Left cardiac atrium (tissue), 4 donors: Measurements from ENCODE around the gene MAGOHB. TPM values are rescaled to one million over a fixed set of nuclear protein-coding genes. Genes with fewer than 3 reads are reported as not detected.
"Not testable (repeated sequence)": the region's sequence is repeated elsewhere in the genome, so short reads cannot be mapped to it uniquely, and the experiment has no call there.

Experiments used
- ATAC-seq, 2 donors: fragments of 200-7000 bp; cut with Tn5 transposase; one replicate each; pipeline ENCODE4 v1.9.1; 2020; ENCODE audit warnings: mild to moderate bottlenecking in 2 of 2, moderate library complexity in 2 of 2
- DNase-seq: peaks from one replicate; pipeline ENCODE4 v3.0.0-alpha.2; 2020
- intact Hi-C, 2 donors: fragments of 100-400 bp; cut with DNase I; formaldehyde crosslinking; loops; one replicate each; pipeline versions ENCODE4 v1.14.1 to v1.15.1; 2022 to 2023
- total RNA-seq, 2 donors: library from RNA; stranded (reverse); fragmentation: NEBNext Ultra II Directional; extraction: Animal tissue kit (Norgen Biotek cat#: 25700); gene quantifications; one replicate each; pipeline ENCODE4 v1.2.1, GENCODE V29; 2021
- donor health status: DM: no; HTN: yes; CAD: no.
- donor health status: DM: no; HTN: yes; CAD: no; lungs with severe emphysema.
- donor health status: DM: yes; HTN: yes; CAD: no.
- donor health status: Dilated cardiomyopathy.

MAGOHB gene
- total RNA-seq, 2 donors from 2014 or later, result 13.6 to 18.4 TPM

- no peak for DNase-seq
- no peak for ATAC-seq
- intact Hi-C loops, result loop anchor here in 1 of 2 donors (2.0 to 10.0 kb wide), 2 partner anchors 107 to 133 kb away; partner anchors contain the start of gene YBX3
Observed at GRCh38 chr12:10617863-10618262, 4.5 kb upstream of the MAGOHB start.

- ATAC-seq (no peak), DNase-seq (no peak)
- intact Hi-C loops, result loop anchor here in 1 of 2 donors (10.0 kb wide), 1 partner anchor 109 kb away; the partner anchor contains the start of gene YBX3
Observed at GRCh38 chr12:10615532-10615931, 2.1 kb upstream of the MAGOHB start.

DNA sequence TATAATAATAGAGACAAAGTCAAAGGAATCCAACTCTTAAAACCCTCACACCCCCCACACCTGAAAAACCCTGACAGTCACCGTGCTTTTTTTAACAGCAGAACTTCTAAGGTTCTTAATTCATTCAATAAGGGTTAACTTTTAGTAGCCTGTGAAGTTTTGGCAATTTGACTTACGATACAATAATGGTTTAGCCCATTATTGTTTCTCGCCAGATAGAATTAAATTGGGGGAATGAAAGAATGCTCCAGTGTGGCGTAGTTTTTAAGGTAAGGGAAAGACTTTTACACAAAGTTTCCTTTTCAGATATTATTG lies 604 bp upstream of the MAGOHB start:
- intact Hi-C loops, result loop anchor here in 1 of 2 donors (10.0 kb wide), 1 partner anchor 111 kb away; the partner anchor contains the start of gene YBX3
- no peak for ATAC-seq
- no peak for DNase-seq

- ATAC-seq (peak in 1 of 2 donors; percentile 5), DNase-seq (no peak)
- intact Hi-C loops, result loop anchor here in 1 of 2 donors (10.0 kb wide), 1 partner anchor 112 kb away; the partner anchor contains the start of gene YBX3
Observed at GRCh38 chr12:10612984-10613348, 443 bp downstream of the MAGOHB start.

DNA sequence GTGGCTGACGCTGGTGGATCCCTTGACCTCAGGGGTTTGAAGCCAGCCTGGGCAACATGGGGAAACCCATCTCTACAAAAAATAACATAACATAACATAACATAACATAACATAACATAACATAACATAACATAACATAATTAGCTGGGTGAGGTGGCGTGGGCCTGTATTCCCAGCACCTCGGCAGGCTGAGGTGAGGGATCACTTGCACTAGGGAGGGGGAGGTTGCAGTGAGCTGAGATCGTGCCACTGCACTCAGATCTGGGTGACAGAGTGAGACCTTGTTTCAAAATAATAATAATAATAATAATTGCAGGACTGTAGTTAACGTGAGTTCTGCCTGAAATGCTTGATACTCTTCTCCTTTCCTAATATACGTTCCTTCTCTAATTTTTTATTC lies 1.3 kb downstream of the MAGOHB start:
- ATAC-seq (no peak), DNase-seq (no peak)
- intact Hi-C loops, result loop anchor here in 1 of 2 donors (10.0 kb wide), 1 partner anchor 113 kb away; the partner anchor contains the start of gene YBX3

GRCh38 chr12:10611258-10611657 lies 2.2 kb downstream of the MAGOHB start:
- intact Hi-C loops, result loop anchor here in 1 of 2 donors (10.0 kb wide), 1 partner anchor 114 kb away; the partner anchor contains the start of gene YBX3
- DNase-seq, ATAC-seq: not testable (repeated sequence)

DNA sequence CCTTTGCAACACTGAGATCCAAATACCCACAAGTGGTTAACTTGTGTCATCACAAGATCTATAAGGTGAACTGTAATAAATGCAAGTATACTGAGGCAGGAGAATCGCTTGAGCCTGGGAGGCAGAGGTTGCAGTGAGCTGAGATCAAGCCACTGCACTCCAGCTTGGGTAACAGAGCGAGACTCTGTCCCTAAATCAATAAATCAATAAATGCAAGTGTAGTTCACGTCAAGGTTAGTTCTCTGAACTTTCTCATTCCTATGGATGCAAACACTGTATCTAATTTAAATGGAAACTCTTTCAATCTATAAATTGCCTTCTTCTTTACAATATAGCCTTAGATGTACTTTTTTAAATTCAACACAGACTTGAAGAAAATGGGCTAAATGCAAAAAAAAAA lies 3.2 kb downstream of the MAGOHB start:
- DNase-seq (no peak), ATAC-seq (no peak)
- intact Hi-C loops, result loop anchor here in 1 of 2 donors (10.0 kb wide), 1 partner anchor 115 kb away; the partner anchor contains the start of gene YBX3

GRCh38 chr12:10607885-10608458 lies 5.4 kb downstream of the MAGOHB start:
- ATAC-seq, result no peak
- no peak for DNase-seq
- intact Hi-C loops, result no loop called here

DNA sequence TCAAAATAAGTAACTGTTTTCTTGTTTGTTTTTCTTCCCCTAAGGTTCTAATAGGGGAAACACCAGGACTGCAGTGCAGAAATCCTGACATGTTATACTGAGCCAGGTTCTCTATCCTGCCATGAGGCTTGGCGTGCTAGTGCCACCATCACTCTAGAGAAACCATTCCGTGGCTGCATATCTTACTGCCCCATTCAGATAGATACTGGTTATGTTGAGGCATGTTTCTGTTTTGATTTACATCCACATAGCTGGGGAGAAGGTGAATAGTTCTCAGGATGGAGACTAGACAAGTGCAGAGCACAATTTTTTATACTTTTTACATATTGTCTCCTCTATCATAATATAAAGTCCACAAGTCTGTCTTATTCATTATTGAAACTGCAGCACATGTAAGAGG lies 11.5 kb downstream of the MAGOHB start:
- ATAC-seq (no peak), DNase-seq (no peak)
- intact Hi-C loops, result no loop called here

DNA sequence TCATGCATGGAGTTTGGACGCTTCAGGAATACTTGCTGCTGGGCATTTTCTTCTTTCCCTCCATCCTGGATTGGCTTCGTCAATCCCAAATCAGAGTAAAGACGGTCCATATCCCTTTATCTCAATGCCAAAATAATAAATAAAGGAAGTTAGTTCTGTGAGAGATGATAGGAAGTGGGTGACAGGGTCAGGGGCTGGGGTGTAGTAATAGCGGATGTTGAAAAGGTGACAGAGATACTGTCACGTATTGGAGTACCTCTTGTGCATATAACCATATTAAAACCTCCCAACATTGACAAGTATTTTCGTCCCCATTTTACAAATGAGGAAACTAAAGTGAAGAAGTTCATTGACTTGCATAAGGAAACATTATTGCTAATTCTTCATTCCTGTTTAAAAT lies 12.4 kb downstream of the MAGOHB start:
- ATAC-seq (no peak), DNase-seq (no peak)
- intact Hi-C loops, result no loop called here

DNA sequence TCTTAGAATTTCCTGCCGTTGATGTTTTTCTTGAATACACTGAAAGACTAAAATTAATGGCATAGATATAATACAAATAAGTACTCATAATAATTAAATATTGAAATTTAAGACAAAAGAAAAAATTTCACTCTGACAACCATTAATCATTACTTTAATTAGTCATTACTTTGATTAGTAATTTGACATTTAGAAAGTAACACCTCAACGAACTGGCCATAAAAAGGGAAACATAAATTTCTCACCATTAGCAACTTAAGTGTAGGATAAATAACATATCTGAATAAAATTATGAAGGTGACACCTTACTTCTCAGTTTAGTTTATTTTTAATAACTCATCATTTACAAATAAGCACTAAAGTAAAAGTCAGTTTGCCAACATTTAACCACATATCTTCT lies 17.5 kb downstream of the MAGOHB start:
- intact Hi-C loops, result no loop called here
- ATAC-seq (no peak), DNase-seq (no peak)

DNA sequence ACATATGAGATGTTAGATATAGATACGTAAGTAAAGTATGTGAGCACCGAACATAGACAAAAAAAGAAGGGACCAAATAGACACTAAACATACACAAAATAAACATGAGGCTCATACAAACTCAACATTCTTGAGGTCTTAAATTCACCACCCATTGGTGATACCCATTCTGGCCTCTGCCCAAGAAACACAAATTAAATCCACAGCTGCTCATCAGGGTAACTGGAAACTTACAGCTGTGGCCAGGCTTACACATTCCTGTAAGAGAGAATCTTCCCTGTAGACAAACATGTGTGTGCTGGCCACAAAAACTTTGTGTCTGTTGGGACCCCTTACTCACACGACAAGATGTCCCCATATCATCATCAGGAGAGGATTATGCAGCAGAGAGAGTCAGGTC lies 22.4 kb downstream of the MAGOHB start:
- intact Hi-C loops, result no loop called here
- ATAC-seq (no peak), DNase-seq (no peak)

DNA sequence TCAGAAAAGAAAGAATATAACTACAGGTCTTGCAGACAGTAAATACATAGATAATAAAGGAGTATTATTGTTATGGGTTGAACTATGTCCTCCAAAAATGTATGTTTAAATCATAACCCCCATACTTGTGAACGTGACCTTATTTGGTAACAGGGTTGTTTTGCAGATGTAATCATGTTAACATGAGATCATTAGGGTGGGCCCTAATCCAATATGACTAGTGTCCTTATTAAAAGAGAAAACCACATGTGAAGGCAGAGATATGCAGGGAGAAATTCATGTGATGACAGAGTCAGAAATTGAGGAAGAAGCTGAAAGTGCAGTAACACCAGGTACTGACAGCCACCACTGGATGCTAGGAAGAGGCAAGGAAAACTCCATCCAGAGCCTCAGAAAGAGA lies 29.0 kb downstream of the MAGOHB start:
- DNase-seq (no peak), ATAC-seq (no peak)
- intact Hi-C loops, result no loop called here

GRCh38 chr12:10582704-10583103 lies 30.7 kb downstream of the MAGOHB start:
- no peak for DNase-seq
- no peak for ATAC-seq
- intact Hi-C loops, result no loop called here

- DNase-seq, ATAC-seq, intact Hi-C loops: not testable (repeated sequence)
Observed at GRCh38 chr12:10582133-10582532, 31.3 kb downstream of the MAGOHB start.

DNA sequence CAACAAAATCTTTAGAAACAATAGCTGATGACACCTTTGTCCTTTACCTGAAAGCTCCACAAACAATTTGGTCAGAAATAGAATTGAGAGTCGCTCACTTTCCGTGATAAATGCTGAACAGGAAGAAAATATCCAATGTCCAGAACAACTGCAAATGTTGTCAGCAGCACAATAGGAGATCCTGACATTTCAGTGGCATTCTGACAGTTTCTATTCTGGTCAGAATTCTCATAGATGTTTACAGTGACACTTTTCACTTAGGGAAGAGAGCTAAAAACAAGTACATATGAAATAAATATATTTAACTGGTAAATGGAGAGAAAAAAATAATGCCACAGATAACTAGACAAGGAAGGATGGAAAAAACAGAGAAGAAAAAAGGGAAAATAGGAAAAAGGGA lies 39.1 kb downstream of the MAGOHB start:
- DNase-seq (no peak), ATAC-seq (no peak)
- intact Hi-C loops, result no loop called here

- DNase-seq, ATAC-seq, intact Hi-C loops: not testable (repeated sequence)
Observed at GRCh38 chr12:10572021-10572490, 41.4 kb downstream of the MAGOHB start.

DNA sequence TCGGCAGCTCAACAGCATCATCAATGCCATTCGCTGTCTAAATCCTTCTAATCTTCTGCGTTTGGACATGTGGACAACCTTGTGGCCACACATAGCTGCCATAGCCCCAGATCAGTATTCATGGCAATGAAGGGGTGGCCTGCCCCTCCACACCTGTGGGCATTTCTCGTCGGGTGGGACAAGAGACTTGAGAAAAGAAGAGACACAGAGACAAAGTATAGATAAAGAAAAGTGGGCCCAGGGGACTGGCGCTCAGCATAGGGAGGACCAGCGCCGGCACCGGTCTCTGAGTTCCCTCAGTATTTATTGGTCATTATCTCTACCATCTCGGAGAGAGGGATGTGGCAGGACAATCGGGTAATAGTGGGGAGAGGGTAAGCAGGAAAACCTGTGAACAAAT lies 42.3 kb downstream of the MAGOHB start:
- DNase-seq (no peak), ATAC-seq (no peak)
- intact Hi-C loops, result no loop called here

- intact Hi-C loops, result no loop called here
- ATAC-seq, result no peak
Observed at GRCh38 chr12:10567813-10568212, 45.6 kb downstream of the MAGOHB start.

DNA sequence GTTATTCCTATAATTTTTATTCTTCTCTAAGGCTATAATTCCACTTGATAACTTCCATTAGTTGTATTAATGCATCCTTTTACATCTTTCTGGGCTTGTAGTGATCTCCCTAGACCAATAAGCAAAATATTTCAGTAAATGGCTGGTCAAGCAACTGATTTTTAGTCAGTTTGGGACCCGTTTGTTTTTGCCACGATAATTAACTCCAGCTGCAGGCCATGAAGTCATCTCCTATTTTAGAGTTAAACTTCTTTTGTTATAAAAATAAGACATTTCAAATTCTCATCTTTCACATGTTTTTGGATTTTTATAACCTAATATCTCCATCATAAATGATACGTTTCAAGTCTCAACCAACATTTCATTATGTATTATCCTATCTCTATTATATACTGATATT lies 49.4 kb downstream of the MAGOHB start:
- ATAC-seq, result no peak
- intact Hi-C loops, result loop anchor here (2.0 to 5.0 kb wide), 4 partner anchors 232 to 412 kb away; no protein-coding TSS in a partner anchor

More at GRCh38 chr12:10567813-10568212, 45.6 kb downstream of the MAGOHB start:
- no peak for DNase-seq

DNA sequence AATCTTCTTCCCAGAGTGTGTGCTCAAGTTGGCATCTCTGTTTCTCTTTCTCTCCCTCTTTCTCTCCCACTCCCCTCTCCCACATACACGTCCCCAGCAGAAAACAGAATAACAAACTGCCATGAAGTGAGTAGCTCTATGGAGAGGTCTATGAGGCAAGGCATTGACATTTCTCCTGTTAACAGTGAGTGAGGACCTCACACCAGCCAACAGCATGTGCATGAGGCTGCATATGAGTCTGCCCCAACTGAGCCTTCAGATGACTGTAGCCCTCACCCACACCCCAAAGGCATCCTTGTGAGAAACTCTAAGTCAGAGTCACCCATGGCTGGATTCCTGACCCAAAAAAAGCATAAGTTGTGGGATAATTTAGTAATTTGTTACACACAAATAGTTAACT lies 50.4 kb downstream of the MAGOHB start:
- intact Hi-C loops, result loop anchor here (2.0 to 5.0 kb wide), 4 partner anchors 231 to 411 kb away; no protein-coding TSS in a partner anchor
- ATAC-seq, result no peak
- no peak for DNase-seq

More for the DNA sequence above, 49.4 kb downstream of the MAGOHB start:
- no peak for DNase-seq
